ENCODE results near the gene SDC1.

SDC1 gene

DNA sequence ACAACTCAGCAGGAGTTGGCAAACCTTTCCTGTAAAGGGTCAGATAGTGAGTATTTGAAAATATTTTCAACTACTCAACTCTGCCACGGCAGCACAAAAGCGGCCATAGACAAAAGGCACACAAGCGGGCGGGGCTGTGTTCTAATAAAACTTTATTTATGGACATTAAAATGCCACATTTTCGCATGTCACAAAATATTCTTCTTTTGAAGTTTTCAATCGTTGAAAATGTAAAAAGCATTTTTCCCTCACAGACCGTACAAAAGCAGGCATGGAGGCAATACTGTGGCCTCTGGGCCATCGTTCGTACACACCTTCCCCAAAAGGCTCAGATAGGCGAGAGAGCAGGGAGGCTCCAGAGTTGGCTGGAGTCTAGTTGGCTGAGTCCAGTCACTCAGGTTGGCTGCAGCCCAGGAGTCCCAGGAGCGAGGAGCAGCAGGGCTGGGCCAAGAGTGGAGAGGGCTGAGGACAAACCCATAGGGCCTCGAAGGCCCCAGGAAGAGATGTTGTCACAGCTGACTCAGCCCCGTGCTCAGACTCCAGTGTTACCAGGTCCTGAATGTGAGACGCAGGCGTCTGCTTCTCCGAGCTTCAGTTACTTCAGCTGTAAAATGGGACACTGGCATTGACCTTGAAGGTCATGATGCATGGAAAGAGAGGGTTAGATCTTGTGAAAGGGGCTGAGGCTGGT, 42.5 kb downstream of the SDC1 start:
- no peak for DNase-seq

DNA sequence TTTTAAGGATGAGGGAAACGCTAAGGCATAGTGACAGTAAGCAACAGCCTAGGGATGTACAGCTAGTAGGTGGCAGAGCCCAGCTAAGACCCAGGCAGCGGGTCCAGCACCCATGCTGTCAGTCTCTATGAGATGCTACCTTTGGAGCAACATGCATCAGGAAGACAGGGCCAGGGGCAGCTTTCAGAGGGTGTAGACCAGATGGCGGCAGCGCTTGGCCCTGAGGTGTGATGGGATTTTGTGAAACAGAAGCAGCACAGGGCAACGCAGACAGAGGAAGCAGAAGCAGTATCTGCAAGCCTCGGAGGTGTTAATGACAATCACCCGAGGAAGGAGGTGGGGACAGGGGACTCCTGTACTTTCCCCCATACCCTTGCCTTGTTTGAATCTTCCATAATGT, 43.2 kb downstream of the SDC1 start:
- DNase-seq: no peak

- DNase-seq: no peak
Measured at GRCh38 chr2:20180676-20181648, 44.0 kb downstream of the SDC1 start.

DNA sequence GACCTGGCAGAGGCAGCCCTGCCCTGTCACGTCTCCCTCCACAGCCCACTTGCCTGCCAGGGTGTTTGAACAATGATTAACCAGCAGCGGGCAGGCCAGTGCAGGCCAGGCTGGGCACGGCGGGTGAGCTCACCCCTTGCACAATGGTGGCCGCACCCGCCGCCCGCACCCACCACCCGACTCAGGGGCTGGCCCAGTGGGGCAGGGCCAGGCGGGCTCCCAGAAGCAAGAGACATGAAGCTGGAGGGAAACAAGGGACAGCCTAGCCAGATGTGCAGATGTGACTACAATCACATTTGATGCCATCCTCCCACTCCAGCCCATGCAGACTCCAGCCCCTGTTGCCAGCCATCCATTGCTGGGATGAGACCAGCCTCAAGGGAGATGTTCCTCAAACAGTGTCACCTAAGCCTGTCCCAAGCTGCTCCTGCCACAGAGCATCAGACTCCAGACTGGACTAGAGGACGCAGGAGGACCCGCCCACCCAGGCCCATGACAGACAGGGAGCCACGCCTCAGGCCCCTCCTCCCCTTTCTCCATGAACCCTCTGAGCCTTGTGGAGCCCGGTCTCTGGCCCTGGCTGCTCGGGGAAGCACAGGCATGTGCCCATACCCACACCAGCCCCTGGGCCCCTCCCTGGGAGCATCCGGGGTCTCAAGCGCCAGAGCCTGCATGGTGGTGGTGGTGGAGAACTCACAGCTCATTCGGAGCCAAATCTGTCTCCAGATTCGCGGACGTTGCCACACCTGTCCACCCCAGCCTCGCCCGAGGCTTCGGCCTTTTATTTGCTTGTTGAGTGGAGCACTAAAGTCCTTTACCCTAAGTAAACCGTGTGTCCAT, 45.0 kb downstream of the SDC1 start:
- no peak for DNase-seq

GRCh38 chr2:20179466-20179754, 45.5 kb downstream of the SDC1 start:
- DNase-seq: no peak

DNA sequence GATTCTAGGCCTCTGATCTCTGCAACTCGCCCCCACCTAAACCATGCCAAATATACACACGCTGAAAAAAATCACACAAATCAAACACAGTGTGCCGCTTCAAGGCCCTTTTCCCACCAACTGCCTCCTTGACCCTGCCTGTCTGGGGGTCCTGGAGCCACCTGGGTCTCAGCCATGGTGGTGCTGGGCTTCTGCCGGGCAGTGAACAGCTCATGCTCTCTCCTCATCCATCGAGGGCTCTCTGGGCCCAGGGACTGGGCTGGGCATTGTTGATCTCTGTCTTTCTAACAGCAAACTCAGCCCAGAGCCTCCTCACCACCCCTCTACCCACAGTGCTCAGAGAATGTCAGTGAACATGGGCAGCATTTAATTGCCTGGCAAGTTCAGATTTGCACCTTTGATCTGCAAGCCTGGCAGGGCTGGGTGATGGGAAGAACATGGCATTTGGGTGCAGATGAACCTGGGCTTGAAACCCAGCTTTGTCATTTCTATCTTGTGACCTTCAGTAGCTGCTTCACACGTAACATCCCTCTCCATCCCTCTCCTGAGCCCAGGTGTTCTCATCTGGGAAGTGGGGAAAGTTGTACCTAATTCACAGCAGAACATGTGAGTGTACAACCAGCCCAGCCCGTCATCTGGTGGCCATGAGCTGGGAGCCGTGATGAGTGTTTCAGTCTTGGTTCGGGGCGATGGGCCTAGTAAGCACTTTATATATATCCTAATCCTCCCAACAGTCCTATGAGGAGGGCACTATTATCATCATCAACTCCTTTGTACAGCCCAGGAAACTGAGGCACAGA, 46.1 kb downstream of the SDC1 start:
- no peak for DNase-seq

GRCh38 chr2:20178249-20178607, 46.7 kb downstream of the SDC1 start:
- DNase-seq: no peak

DNA sequence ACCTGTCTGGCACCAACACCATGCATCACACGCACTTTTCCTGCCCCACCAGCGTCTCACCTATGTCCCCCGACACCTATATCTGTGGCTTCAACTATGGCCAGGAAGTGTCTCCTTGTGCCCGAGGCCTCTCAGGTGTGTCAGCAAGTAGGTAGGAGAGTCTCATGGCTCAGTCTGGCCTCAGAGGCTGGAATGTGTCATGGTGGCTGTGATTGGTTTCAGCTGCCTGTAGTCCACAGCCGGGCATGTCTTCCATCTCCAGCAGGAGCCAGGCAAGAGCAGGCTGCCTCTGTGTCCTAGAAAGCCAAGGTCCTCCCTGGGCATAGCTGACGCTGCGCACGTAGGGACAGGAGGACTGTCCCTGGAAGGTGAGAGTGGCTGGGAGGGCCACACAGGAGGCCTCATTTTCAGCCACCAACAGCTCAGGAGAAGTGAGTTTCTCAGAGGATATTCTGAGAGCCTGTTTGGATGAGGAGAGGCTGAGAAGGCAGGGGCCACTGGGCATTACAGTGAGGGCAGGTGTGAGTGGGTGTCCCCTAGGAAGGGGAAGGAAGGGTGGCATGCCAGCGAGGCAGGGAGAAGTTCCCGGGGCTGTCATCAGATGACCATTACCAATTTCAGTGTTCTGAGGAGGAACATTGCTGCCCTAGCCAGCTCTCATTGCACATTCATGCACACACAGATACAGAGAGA, 47.2 kb downstream of the SDC1 start:
- no peak for DNase-seq

DNA sequence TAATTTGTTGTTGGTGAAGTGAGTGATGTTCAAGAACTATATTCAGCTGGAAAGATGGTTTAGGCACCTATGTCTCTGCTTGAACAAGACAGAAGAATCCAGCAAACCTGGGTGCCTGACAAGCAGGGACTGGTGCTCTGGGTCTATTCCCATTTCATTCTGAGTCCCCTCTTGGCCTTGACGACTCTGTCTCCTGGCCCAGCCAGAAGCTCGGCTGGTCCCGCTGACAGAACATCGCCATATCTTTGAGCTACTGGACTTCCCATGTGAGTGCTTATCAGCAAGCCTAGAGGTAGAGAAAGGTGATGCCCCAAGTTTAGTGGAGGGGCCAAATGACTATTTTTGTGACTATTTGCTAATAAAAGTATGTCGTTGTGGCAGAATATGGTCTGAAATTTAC, 48.2 kb downstream of the SDC1 start:
- no peak for DNase-seq

DNA sequence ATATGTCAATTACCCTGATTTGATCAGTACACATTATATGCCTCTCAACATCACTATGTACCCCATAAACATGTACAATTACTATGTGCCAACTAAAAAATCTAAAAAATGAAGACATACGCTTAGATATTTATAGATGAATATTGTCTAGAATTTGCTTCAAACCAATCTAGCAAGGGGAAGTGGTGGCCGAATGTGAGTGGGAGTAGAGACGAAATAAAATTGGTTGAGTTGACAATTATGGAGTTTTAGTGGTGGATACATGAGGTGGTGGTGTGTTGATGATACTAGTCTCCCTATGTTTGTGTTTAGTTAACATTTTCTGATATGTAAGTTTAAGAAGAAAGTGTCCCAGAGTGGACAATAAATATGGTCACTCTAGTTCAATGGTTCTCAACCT, 49.0 kb downstream of the SDC1 start:
- DNase-seq: no peak

GRCh38 chr2:20175267-20175666, 49.7 kb downstream of the SDC1 start:
- no peak for DNase-seq

DNA sequence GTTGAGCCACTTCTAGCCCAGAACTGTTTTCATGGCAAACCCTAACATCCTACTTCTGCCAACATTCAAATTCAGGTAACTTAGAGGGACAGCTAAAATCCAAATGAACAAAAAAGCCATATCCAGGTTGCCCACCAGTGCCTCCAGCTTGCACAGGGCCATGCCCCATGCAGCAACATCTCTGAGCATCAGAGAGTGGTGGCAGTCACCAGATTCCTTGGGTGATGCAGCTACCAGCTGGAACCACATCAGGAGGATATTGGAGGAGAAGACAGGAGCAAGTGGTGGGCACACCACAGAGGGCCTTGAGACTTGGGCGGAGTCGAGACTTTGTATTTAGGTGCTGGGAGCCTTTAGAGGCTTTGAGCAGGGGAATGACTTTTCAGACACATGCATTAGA, 50.5 kb downstream of the SDC1 start:
- DNase-seq: no peak

GRCh38 chr2:20173496-20174402, 51.2 kb downstream of the SDC1 start:
- DNase-seq: no peak

- no peak for DNase-seq
Measured at GRCh38 chr2:20173064-20173463, 51.9 kb downstream of the SDC1 start.

DNA sequence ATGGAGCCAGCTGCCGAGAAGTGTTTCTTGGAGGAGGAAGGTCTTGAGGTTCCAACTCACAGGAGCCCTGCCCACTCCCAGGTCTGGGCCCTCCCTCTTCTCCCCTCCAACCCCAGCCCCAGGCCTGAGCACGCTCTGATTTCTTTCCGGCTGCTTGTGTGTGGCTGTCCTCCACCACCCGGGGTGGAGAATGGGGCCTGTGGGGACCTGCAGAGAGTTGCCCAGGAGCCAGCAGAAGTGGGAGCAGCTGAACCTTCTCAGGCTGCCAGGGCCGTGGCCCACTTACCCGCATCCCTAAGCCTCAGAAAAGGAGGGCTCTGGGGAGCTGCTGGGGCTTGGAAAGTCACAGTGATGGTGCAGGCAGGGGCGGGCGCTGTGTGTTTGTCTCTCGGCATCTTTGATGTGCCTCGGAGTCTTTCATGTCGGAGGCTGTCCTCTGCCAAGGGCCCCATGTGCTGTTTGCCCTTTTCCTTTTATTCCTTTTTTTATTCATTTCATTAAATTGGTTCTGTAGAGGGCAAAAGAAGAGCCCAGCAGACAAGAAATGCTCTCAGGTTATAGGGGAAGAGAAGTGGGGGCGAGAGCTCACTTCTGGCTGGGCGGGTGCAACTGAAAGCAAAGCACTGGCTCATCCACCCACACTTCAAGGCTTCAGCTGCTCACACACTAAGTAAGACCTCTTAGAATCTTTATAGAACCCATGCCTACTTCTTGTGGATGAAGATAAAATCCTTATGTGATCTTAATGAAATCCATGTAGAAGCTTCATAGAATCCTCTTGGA, 52.5 kb downstream of the SDC1 start:
- DNase-seq: no peak

DNA sequence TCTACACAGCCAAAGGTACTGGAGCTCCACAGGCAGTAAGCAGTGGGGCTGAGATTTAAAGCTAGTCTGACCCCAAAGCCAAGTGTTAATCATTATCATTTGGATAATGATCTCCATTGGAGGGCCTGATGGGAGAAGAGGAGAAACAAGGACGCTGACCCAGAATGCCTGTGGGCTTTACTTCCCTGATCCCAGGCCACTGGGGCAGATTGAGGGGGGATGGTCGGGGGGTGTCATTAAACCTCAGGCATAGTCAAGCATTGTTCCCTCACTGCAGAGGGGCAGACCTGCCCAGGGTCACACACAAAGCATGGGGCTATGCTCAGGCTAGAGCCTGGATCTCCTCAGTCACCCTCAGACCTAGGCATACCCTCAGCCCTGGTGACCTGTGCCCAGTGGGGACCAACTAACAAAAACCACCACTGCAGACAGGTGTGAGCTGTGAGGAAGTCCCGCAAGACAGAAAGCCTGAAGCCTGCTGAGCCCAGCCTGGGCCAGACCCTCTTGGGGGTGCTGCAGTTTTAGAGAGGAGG, 53.4 kb downstream of the SDC1 start:
- DNase-seq: no peak

- no peak for DNase-seq
Measured at GRCh38 chr2:20170704-20171250, 54.2 kb downstream of the SDC1 start.

DNA sequence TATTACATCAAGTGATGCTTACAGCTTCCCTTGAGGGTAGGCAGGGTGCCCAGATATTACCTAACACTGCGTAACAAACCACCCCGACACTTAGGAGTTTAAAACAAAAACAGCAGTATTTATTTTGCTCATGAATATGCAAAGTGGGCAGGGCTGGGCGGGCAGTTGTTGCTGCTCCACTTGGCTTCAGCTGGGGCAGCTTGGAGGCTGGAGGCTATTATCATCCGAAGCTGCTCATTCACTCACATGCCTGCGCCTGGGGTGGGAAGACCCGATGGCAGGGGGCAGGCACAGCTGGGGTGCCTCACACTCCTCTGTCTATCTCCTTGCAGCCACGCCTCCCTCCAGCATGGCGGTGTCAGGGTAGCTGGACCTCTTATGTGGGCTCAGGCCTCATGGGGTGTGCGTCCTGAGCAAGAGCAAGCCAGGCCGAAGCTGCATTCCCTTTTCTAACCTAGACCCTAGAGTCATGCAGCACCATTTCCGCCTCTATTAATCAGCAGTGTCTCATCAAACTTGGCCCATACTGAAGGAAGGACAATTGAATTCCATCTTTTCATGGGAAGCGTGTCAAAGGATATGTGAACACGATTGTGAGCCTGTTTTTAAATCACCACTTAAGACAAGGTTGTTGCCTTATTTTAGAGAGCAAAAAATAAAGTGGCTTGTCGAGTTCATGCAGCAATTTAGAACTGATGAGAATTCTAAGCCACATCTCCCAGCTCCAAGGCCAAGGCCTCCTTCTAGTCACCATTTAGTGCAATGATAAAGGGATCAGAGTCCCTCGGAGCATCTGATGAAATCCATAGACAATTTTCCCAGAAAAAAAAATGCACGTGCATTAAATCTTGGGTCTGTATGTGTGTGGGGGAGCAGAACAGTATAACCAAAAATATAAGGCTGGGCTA, 54.9 kb downstream of the SDC1 start:
- no peak for DNase-seq
